Glutamatergic neuron (in vitro differentiated cells): ENCODE results near the gene ATP2B3. TPM values are rescaled to one million over a fixed set of nuclear protein-coding genes. Genes with fewer than 3 reads are reported as not detected.
A peak's percentile ranks its signal among the peaks of the same experiment; 100 is the strongest.

Experiments
- DNase-seq: peaks from one replicate; pipeline ENCODE4 v3.0.0; 2022
- H3K27ac Mint-ChIP-seq: one replicate; pipeline ENCODE4 v1.8.0; 2020; ENCODE audit warnings: mild to moderate bottlenecking, mixed read lengths, inconsistent platforms; ENCODE audit not compliant: unreplicated experiment
- H3K27me3 Mint-ChIP-seq: one replicate; pipeline ENCODE4 v1.8.0; 2020; ENCODE audit warnings: mild to moderate bottlenecking, moderate library complexity, mixed read lengths, inconsistent platforms; ENCODE audit not compliant: unreplicated experiment
- H3K36me3 Mint-ChIP-seq: one replicate; pipeline ENCODE4 v1.8.0; 2020; ENCODE audit warnings: mild to moderate bottlenecking, mixed read lengths, inconsistent platforms; ENCODE audit not compliant: unreplicated experiment
- H3K4me1 Mint-ChIP-seq: one replicate; pipeline ENCODE4 v1.8.0; 2020; ENCODE audit warnings: mild to moderate bottlenecking, low read depth, mixed read lengths, inconsistent platforms; ENCODE audit not compliant: unreplicated experiment
- H3K4me3 Mint-ChIP-seq: one replicate; pipeline ENCODE4 v1.8.0; 2020; ENCODE audit warnings: mild to moderate bottlenecking, mixed read lengths, inconsistent platforms; ENCODE audit not compliant: unreplicated experiment
- H3K9me3 Mint-ChIP-seq: one replicate; pipeline ENCODE4 v1.8.0; 2020; ENCODE audit warnings: mild to moderate bottlenecking, moderate library complexity, mixed read lengths, inconsistent platforms; ENCODE audit not compliant: unreplicated experiment
- total RNA-seq: library from RNA; stranded (reverse); fragmentation: NEBNext Ultra II Directional; extraction: Animal tissue kit (Norgen Biotek cat#: 25700); gene quantifications from one replicate; pipeline ENCODE4 v1.2.1, GENCODE V29; 2021; ENCODE audit not compliant: unreplicated experiment
- TF ChIP-seq, protein P1 (sequence below): fragments of 200-600 bp; sonication (generic); IDR thresholded peaks from one replicate; pipeline ENCODE4 v1.5.0; 2021; ENCODE audit not compliant: partially characterized antibody, unreplicated experiment

The ATP2B3 gene
- total RNA-seq, 1 donor from 2014 or later: 68.0 TPM

DNA sequence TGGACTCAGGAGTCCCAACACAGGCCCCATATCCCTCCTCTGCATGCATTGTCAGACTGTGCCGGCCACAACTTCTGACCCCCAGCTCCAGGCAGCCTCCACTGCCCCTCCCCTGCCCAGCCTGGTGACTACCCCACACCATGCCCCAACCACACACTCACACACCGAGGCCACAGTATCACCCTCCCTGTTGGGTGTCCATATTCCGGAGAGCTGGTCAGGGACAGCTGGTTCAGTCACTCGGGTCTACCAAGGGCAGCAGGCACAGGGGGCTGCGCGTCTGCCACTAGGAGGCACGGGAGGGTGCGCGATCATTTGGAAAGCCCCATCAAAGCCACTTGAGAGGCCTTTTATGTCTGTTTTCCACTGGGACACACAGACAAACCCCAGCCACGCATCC lies 55.2 kb downstream of the ATP2B3 start:
- H3K9me3 Mint-ChIP-seq: peaks cover 13% of the 10 kb centered on the region
- DNase-seq: no peak
- H3K27ac Mint-ChIP-seq: no peak overlapping the region
- peaks cover 5% of the 10 kb centered on the region for H3K36me3 Mint-ChIP-seq
- peaks cover 4% of the 10 kb centered on the region for H3K27me3 Mint-ChIP-seq
- TF ChIP-seq, protein P1, sequence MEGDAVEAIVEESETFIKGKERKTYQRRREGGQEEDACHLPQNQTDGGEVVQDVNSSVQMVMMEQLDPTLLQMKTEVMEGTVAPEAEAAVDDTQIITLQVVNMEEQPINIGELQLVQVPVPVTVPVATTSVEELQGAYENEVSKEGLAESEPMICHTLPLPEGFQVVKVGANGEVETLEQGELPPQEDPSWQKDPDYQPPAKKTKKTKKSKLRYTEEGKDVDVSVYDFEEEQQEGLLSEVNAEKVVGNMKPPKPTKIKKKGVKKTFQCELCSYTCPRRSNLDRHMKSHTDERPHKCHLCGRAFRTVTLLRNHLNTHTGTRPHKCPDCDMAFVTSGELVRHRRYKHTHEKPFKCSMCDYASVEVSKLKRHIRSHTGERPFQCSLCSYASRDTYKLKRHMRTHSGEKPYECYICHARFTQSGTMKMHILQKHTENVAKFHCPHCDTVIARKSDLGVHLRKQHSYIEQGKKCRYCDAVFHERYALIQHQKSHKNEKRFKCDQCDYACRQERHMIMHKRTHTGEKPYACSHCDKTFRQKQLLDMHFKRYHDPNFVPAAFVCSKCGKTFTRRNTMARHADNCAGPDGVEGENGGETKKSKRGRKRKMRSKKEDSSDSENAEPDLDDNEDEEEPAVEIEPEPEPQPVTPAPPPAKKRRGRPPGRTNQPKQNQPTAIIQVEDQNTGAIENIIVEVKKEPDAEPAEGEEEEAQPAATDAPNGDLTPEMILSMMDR: no peak
- no peak overlapping the region for H3K4me3 Mint-ChIP-seq
- H3K4me1 Mint-ChIP-seq: peaks cover 19% of the 10 kb centered on the region

GRCh38 chrX:153573984-153574383 lies 56.5 kb downstream of the ATP2B3 start:
- peaks cover 5% of the 10 kb centered on the region for H3K36me3 Mint-ChIP-seq
- peaks cover 5% of the 10 kb centered on the region for H3K27me3 Mint-ChIP-seq
- no peak for DNase-seq
- peaks cover 19% of the 10 kb centered on the region for H3K4me1 Mint-ChIP-seq
- no peak overlapping the region for H3K27ac Mint-ChIP-seq
- peaks cover 13% of the 10 kb centered on the region for H3K9me3 Mint-ChIP-seq
- TF ChIP-seq, protein P1: no peak
- no peak overlapping the region for H3K4me3 Mint-ChIP-seq

DNA sequence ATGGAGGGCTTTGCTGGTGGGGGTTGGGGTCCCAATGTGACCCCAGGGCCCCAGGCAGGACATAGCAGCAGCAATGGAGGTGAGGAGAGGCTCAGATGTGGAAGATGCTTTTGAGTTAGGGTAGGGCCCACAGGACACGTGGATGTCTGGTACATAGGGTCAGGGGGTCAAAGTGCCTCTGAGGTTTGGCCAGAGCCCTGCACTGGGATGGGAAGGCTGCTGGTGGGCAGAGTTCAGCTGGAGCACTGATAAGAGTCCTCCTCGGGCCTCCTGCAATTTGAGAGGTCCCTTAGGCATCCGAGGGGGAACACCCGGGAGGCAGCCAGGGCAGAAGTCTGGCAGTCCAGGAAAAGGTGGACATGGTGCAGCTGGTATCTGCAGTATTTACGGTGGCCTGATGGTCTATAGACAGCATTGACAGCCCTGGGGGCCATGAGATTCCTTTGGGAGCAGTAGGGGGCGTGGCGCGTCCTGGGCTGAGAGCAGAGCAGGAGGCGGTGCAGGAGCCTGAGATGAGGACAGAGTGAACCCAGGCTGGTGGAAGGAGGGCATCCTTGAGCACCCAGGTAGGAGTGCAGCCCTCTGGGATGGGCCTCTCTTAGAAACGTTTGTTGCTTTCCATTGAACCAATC lies 58.9 kb downstream of the ATP2B3 start:
- Mint-ChIP-seq H3K27me3 (peaks cover 8% of the 10 kb centered on the region), H3K27ac (peak overlapping the region; percentile 52), H3K9me3 (peaks cover 3% of the 10 kb centered on the region), H3K4me1 (peaks cover 19% of the 10 kb centered on the region), H3K4me3 (peak overlapping the region; percentile 46), H3K36me3 (no peaks in the 10 kb centered on the region)
- TF ChIP-seq, protein P1: no peak
- no peak for DNase-seq

- peak overlapping the region; percentile 52 for H3K27ac Mint-ChIP-seq
- H3K27me3 Mint-ChIP-seq: peaks cover 8% of the 10 kb centered on the region
- H3K4me1 Mint-ChIP-seq: peaks cover 14% of the 10 kb centered on the region
- TF ChIP-seq, protein P1: no peak
- H3K4me3 Mint-ChIP-seq: no peak overlapping the region
- no peaks in the 10 kb centered on the region for H3K36me3 Mint-ChIP-seq
- no peak for DNase-seq
- H3K9me3 Mint-ChIP-seq: peaks cover 3% of the 10 kb centered on the region
Observed at GRCh38 chrX:153576961-153577360, 59.5 kb downstream of the ATP2B3 start.

- TF ChIP-seq, protein P1: no peak
- DNase-seq: no peak
- Mint-ChIP-seq H3K4me1 (peaks cover 22% of the 10 kb centered on the region), H3K9me3 (peaks cover 3% of the 10 kb centered on the region), H3K27me3 (peaks cover 9% of the 10 kb centered on the region), H3K36me3 (no peaks in the 10 kb centered on the region), H3K27ac (no peak overlapping the region), H3K4me3 (no peak overlapping the region)
Observed at GRCh38 chrX:153578200-153578835, 60.9 kb downstream of the ATP2B3 start.
